HepG2 (cell line): ENCODE measurements around the gene AJUBA. TPM values are rescaled to one million over a fixed set of nuclear protein-coding genes. Genes with fewer than 3 reads are reported as not detected.

Experiments used
- CEBPB ChIP-seq: IDR thresholded peaks from 2 replicates; pipeline ENCODE4 v1.6.1; 2011; ENCODE audit warnings: low read depth, low read length, improper control_type of control experiment, borderline replicate concordance
- FOXK1 ChIP-seq: sonication (generic); formaldehyde crosslinking; IDR thresholded peaks from 2 replicates; pipeline ENCODE4 v1.4.0; 2020; ENCODE audit warnings: low read depth, missing genetic modification reagents, borderline replicate concordance
- HHEX ChIP-seq: IDR thresholded peaks from 2 replicates; pipeline ENCODE4 v1.6.1; 2016; ENCODE audit warnings: control low read depth
- HMG20A ChIP-seq: IDR thresholded peaks from 2 replicates; pipeline ENCODE4 v1.6.1; 2016; ENCODE audit warnings: borderline replicate concordance
- KAT7 ChIP-seq: IDR thresholded peaks from 2 replicates; pipeline ENCODE4 v1.6.1; 2018; ENCODE audit warnings: borderline replicate concordance, missing compliant biosample characterization
- NR0B2 ChIP-seq: sonication (generic); formaldehyde crosslinking; IDR thresholded peaks from 2 replicates; pipeline ENCODE4 v1.4.0; 2020; ENCODE audit warnings: mild to moderate bottlenecking, missing genetic modification reagents
- SRF ChIP-seq: IDR thresholded peaks from 2 replicates; pipeline ENCODE4 v1.6.1; 2011; ENCODE audit warnings: mild to moderate bottlenecking, low read depth, low read length, moderate library complexity
- SRSF1 ChIP-seq: fragments of 200-400 bp; formaldehyde crosslinking; optimal IDR thresholded peaks from 2 replicates; pipeline ENCODE3; 2017; ENCODE audit warnings: mild to moderate bottlenecking, low read depth, low read length, moderate library complexity
- TERF1 ChIP-seq: sonication (generic); formaldehyde crosslinking; IDR thresholded peaks from 2 replicates; pipeline ENCODE4 v1.8.0; 2022; ENCODE audit warnings: mild to moderate bottlenecking, missing genetic modification reagents, moderate library complexity
- TRAFD1 ChIP-seq: sonication (generic); formaldehyde crosslinking; IDR thresholded peaks from 2 replicates; pipeline ENCODE4 v1.5.1; 2020; ENCODE audit warnings: missing genetic modification reagents, mild to moderate bottlenecking, borderline replicate concordance
- XBP1 ChIP-seq: sonication (generic); formaldehyde crosslinking; IDR thresholded peaks from 2 replicates; pipeline ENCODE4 v1.5.0; 2020; ENCODE audit warnings: missing genetic modification reagents
- ZNF138 ChIP-seq: sonication (generic); formaldehyde crosslinking; IDR thresholded peaks from 2 replicates; pipeline ENCODE4 v1.5.0; 2020; ENCODE audit warnings: mild to moderate bottlenecking, low read depth, missing genetic modification reagents
- ZNF407 ChIP-seq: sonication (generic); formaldehyde crosslinking; IDR thresholded peaks from one replicate; pipeline ENCODE4 v1.5.1; 2020; ENCODE audit warnings: mild to moderate bottlenecking, missing genetic modification reagents; ENCODE audit errors: not compliant biosample characterization
- ZSCAN9 ChIP-seq: IDR thresholded peaks from 2 replicates; pipeline ENCODE4 v1.6.1; 2016; ENCODE audit warnings: borderline replicate concordance
- polyA plus RNA-seq, 8 experiments: library from polyadenylated mRNA; depleted of rRNA in 3 of 8; stranded (reverse) in 7 of 8; unstranded in 1 of 8; fragments of >200 nt; fragmentation: Illumina TruSeq in 4 of 8; extraction: Trizol in 4 of 8; gene quantifications; 2 replicates each; pipeline versions ENCODE4 v1.2.1 to v1.2.3, GENCODE V29; 2011 to 2016; ENCODE audit warnings: low read depth in 4 of 8, missing spikeins in 1 of 8, mixed read lengths in 1 of 8; ENCODE audit not compliant: insufficient read depth in 1 of 8
- total RNA-seq, 5 experiments: library from RNA; depleted of rRNA; stranded (reverse); fragments of >200 nt; fragmentation: Illumina TruSeq; extraction: Trizol; gene quantifications; 2 replicates each; pipeline ENCODE4 v1.2.3, GENCODE V29; 2016; ENCODE audit warnings: low read depth in 1 of 5

Gene AJUBA
- total and polyA plus RNA-seq, 2 of the 13 experiments (the other 11 are each of a cell fraction or from before 2014, with no cell fraction given) = 157 to 241 TPM

GRCh38 chr14:22977684-22978486, 4.5 kb downstream of the AJUBA start (continued):
- TF ChIP-seq ZNF407 (peak; percentile 26), FOXK1 (peak; percentile 81; the same call in 1 of the 2 replicates), SRSF1 (peak; percentile 94), XBP1 (CRISPR knock-in tag) (no peak), HHEX (peak; percentile 73), HMG20A (CRISPR knock-in tag) (peak; percentile 92), ZNF138 (CRISPR knock-in tag) (no peak), NR0B2 (CRISPR knock-in tag) (no peak), CEBPB (peak; percentile 50; the same call in 1 of the 2 replicates), ZSCAN9 (CRISPR knock-in tag) (peak; percentile 56), TERF1 (no peak), KAT7 (CRISPR knock-in tag) (peak; percentile 55; the same call in 1 of the 2 replicates), SRF (peak; percentile 61; the same call in 1 of the 2 replicates), TRAFD1 (CRISPR knock-in tag) (peak; percentile 18; the same call in 1 of the 2 replicates)
